WERI-Rb-1 (cell line): ENCODE data around the gene SLC22A23.

ENCODE experiments used
- DNase-seq: peaks from one replicate; pipeline ENCODE4 v3.0.0-alpha.2; 2020
- H3K27ac ChIP-seq: fragments of 250-450 bp; sonication (Bioruptor Pico); 2 replicates; pipeline ENCODE4 v1.5.1; 2020; ENCODE audit warnings: mild to moderate bottlenecking, moderate library complexity
- H3K27me3 ChIP-seq: fragments of 250-450 bp; sonication (Bioruptor Pico); 2 replicates; pipeline ENCODE4 v1.5.1; 2021; ENCODE audit warnings: mild to moderate bottlenecking, low read depth, moderate library complexity; ENCODE audit not compliant: insufficient read depth, severe bottlenecking
- H3K36me3 ChIP-seq: fragments of 250-450 bp; sonication (Bioruptor Pico); 2 replicates; pipeline ENCODE4 v1.5.1; 2020; ENCODE audit warnings: mild to moderate bottlenecking, moderate library complexity
- H3K4me3 ChIP-seq: 2 replicates; pipeline ENCODE4 v1.5.1; 2011; ENCODE audit warnings: low read depth, mild to moderate bottlenecking, control low read depth, low read length
- H3K9me3 ChIP-seq: fragments of 250-450 bp; sonication (Bioruptor Pico); 2 replicates; pipeline ENCODE4 v1.5.1; 2021; ENCODE audit warnings: mild to moderate bottlenecking, moderate library complexity; ENCODE audit not compliant: severe bottlenecking
- TF ChIP-seq, protein P1 (sequence below): IDR thresholded peaks from 2 replicates; pipeline ENCODE4 v1.5.1; 2011; ENCODE audit warnings: low read depth, mild to moderate bottlenecking, control low read depth, inconsistent platforms, low read length

SLC22A23 gene

GRCh38 chr6:3312604-3313231 lies 144.1 kb downstream of the SLC22A23 start:
- Histone ChIP-seq H3K9me3 (no peaks in the 10 kb centered on the region), H3K27ac (no peak overlapping the region), H3K36me3 (peaks cover 10% of the 10 kb centered on the region; the same call in 1 of the 2 replicates), H3K4me3 (no peak overlapping the region), H3K27me3 (no peaks in the 10 kb centered on the region)
- no peak for DNase-seq
- TF ChIP-seq, protein P1, sequence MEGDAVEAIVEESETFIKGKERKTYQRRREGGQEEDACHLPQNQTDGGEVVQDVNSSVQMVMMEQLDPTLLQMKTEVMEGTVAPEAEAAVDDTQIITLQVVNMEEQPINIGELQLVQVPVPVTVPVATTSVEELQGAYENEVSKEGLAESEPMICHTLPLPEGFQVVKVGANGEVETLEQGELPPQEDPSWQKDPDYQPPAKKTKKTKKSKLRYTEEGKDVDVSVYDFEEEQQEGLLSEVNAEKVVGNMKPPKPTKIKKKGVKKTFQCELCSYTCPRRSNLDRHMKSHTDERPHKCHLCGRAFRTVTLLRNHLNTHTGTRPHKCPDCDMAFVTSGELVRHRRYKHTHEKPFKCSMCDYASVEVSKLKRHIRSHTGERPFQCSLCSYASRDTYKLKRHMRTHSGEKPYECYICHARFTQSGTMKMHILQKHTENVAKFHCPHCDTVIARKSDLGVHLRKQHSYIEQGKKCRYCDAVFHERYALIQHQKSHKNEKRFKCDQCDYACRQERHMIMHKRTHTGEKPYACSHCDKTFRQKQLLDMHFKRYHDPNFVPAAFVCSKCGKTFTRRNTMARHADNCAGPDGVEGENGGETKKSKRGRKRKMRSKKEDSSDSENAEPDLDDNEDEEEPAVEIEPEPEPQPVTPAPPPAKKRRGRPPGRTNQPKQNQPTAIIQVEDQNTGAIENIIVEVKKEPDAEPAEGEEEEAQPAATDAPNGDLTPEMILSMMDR: no peak

DNA sequence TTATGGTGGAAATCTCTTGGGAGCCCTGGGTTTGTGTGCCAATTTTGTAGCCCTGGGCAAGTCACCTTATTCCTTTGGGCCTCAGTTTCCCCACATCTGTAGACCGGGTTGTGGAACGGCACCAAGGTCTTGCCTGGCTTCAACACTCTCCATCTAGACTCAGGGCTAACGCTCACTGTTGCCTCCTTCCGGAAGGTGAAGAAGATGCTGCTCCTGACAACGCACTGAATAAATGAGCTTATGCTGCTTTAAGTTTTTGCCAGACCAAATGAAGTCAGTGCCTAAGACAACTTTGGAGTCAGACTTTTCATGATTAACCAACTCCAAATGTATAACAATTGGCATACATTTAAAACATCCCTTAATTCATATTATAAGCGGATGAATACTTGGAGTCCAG lies 145.0 kb downstream of the SLC22A23 start:
- H3K4me3 ChIP-seq: no peak overlapping the region
- no peak for DNase-seq
- TF ChIP-seq, protein P1: no peak
- no peaks in the 10 kb centered on the region for H3K9me3 ChIP-seq
- H3K27me3 ChIP-seq: no peaks in the 10 kb centered on the region
- H3K27ac ChIP-seq: no peak overlapping the region
- H3K36me3 ChIP-seq: peaks cover 12% of the 10 kb centered on the region

DNA sequence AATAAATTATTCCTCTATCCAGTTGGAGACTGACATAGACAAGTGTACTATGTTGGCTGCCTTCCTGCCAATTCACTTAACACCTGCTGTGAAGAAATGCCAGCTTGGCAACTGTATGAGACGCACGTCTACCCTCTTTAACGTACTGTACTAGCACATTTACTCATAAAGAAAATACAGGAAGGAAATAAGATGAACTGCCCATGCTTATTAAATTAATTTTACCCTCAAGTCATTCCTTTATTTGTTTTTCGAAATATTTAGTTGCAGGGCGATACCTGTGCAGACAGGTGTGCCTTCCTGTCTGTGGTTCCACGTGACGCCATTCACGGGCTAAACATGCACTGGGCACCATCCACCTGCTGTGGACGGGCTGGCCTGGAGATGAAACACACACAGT lies 146.1 kb downstream of the SLC22A23 start:
- Histone ChIP-seq H3K4me3 (no peak overlapping the region), H3K9me3 (peaks cover 7% of the 10 kb centered on the region), H3K27ac (no peak overlapping the region), H3K27me3 (no peaks in the 10 kb centered on the region), H3K36me3 (peaks cover 24% of the 10 kb centered on the region)
- DNase-seq: no peak
- TF ChIP-seq, protein P1: no peak

DNA sequence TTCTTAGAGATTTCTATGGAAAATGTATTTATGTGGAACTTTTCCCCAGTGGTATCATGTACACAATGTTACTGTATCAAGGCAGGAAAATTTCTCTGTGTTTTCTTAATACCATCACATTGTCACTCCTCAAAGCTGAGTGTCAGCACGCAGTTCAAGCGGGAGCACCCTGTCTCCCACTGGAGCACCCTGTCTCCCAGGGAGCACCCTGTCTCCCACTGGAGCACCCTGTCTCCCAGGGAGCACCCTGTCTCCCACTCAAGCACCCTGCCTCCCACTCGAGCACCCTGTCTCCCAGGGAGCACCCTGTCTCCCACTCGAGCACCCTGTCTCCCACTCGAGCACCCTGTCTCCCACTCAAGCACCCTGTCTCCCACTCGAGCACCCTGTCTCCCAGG lies 146.8 kb downstream of the SLC22A23 start:
- Histone ChIP-seq H3K27me3 (no peaks in the 10 kb centered on the region), H3K36me3 (peaks cover 30% of the 10 kb centered on the region), H3K9me3 (peaks cover 9% of the 10 kb centered on the region), H3K27ac (no peak overlapping the region), H3K4me3 (no peak overlapping the region)
- DNase-seq: no peak
- TF ChIP-seq, protein P1: no peak

- TF ChIP-seq, protein P1: no peak
- Histone ChIP-seq H3K27me3 (no peaks in the 10 kb centered on the region), H3K9me3 (peaks cover 9% of the 10 kb centered on the region), H3K4me3 (no peak overlapping the region), H3K36me3 (peaks cover 27% of the 10 kb centered on the region), H3K27ac (no peak overlapping the region)
- DNase-seq: no peak
Measured at GRCh38 chr6:3309391-3310050, 147.3 kb downstream of the SLC22A23 start.
